Prostate gland (tissue), 2 donors: Measurements from ENCODE around the gene PDZRN3. TPM values are rescaled to one million over a fixed set of nuclear protein-coding genes. Genes with fewer than 3 reads are reported as not detected.
"Not testable (repeated sequence)": the region's sequence is repeated elsewhere in the genome, so short reads cannot be mapped to it uniquely, and the experiment has no call there.

Experiments used
- DNase-seq: peaks from one replicate; pipeline ENCODE4 v3.0.0-alpha.2; 2019; ENCODE audit warnings: low spot score
- H3K27ac ChIP-seq, 2 donors: fragments of 200-600 bp; sonication (generic); 2 replicates each; pipeline ENCODE4 v1.5.1; 2017 to 2019
- H3K27me3 ChIP-seq: fragments of 200-600 bp; sonication (generic); replicated peaks from 2 replicates; pipeline ENCODE4 v1.5.1; 2019; ENCODE audit not compliant: insufficient read depth
- H3K36me3 ChIP-seq, 2 donors: fragments of 200-600 bp; sonication (generic); 1 replicate in 1 of 2; 2 replicates in 1 of 2; pipeline versions ENCODE4 v1.5.1 to v1.8.1; 2017 to 2019
- H3K4me1 ChIP-seq: fragments of 200-600 bp; sonication (generic); replicated peaks from 2 replicates; pipeline ENCODE4 v1.5.1; 2019
- H3K4me3 ChIP-seq, 2 donors: fragments of 200-600 bp; sonication (generic); 2 replicates each; pipeline ENCODE4 v1.5.1; 2017 to 2019
- H3K9me3 ChIP-seq: fragments of 200-600 bp; sonication (generic); 2 replicates; pipeline ENCODE4 v1.5.1; 2017
- CTCF ChIP-seq, 4 experiments: fragments of 200-600 bp in 2 of 4; fragments of 450-650 bp in 2 of 4; sonication (generic) in 2 of 4; IDR thresholded peaks; 1 replicate in 3 of 4; 2 replicates in 1 of 4; pipeline ENCODE4 v1.5.1; 2016 to 2019; ENCODE audit warnings: antibody characterized with exemption in 4 of 4, mild to moderate bottlenecking in 2 of 4, moderate library complexity in 2 of 4
- POLR2A ChIP-seq: fragments of 450-650 bp; IDR thresholded peaks from one replicate; pipeline ENCODE4 v1.6.1; 2016; ENCODE audit warnings: antibody characterized with exemption, mild to moderate bottlenecking
- POLR2AphosphoS5 ChIP-seq: sonication (generic); formaldehyde crosslinking; IDR thresholded peaks from one replicate; pipeline ENCODE4 v1.6.1; 2017; ENCODE audit warnings: antibody characterized with exemption
- WGBS: methylation state at CpG from one replicate; pipeline ENCODE4 v1.1.5; 2018; 5-methylcytosine and 5-hydroxymethylcytosine counted together
- intact Hi-C: fragments of 100-400 bp; cut with DNase I; formaldehyde crosslinking; loops from one replicate; pipeline ENCODE4 v1.14.2; 2022
- total RNA-seq, 2 donors: library from RNA; depleted of rRNA; stranded (reverse); fragments of >200 nt; gene quantifications; one replicate each; pipeline ENCODE4 v1.1.0, GENCODE V29; 2016

Gene PDZRN3
- total RNA-seq, 2 donors from 2014 or later = 80.9 to 143 TPM

DNA sequence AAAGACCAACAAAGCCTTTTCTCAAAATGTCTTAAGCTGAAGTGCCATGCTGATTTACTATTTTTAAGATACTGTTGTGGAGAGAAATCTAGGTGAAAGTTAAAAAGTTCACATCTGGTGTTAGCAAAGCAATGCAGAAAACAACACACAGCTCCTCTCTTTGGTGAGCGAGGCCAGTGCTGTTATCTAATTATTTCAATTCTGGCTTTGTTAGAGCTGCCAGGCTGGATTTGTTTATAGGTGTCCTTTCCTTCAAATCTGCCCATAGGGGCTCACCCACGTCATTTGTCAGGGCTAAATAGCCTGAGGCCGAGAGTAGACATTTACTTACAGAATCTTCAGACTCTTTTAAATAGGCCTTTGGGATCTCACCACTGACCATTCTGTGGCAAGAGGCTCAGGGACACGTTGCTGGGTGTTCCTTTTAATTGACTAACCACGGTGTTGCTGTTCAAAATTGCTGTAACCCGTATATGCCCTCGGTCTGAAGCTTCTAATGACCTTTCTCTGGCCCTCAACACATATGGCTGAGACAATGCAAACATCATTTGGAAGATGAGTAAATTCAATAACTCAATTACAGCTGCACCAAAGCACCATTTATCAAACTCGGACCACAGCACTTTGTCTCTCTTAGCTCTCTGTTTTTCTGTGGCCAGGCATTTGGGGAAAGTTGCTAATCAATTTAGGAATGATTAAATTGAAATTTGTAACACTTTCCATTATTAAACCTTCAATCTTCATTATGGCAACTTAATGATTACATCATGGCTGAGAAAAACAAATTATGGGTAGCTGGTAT, 152.6 kb downstream of the PDZRN3 start:
- no peaks in the 10 kb centered on the region for H3K4me1 ChIP-seq
- no peak for DNase-seq
- no peaks in the 10 kb centered on the region for H3K9me3 ChIP-seq
- intact Hi-C loops = no loop called here
- H3K36me3 ChIP-seq = no peaks in the 10 kb centered on the region
- no peak overlapping the region for H3K27ac ChIP-seq
- no peak for TF ChIP-seq CTCF (IDR thresholded peaks at IDR 0.05)
- TF ChIP-seq POLR2AphosphoS5 = no peak
- no peak for TF ChIP-seq POLR2A
- no peaks in the 10 kb centered on the region for H3K27me3 ChIP-seq
- H3K4me3 ChIP-seq = no peak overlapping the region
- whole genome bisulfite sequencing = 63% methylated on average over 8 of the region's 8 CpGs

DNA sequence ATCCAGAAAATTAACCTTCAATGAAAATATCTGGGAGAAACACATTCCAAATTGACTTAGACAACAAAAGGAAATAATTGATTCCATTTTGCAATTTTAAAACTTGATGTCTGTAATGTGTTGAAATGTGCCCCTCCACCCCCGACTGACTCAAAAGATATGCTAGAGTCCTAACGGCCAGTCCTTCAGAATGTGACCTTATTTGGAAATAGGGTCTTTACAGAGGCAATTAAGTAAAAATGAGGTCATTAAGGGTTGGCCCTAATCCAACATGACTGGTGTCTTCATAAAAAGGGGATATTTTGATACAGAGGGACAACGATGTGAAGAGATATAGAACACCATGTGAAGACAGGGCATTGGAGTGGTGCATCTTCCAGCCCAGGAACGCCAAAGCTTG, 153.9 kb downstream of the PDZRN3 start:
- TF ChIP-seq POLR2AphosphoS5 (no peak), CTCF (IDR thresholded peaks at IDR 0.05) (no peak), POLR2A (no peak)
- H3K27me3 ChIP-seq = no peaks in the 10 kb centered on the region
- no peak for DNase-seq
- H3K36me3 ChIP-seq = no peaks in the 10 kb centered on the region
- intact Hi-C loops = no loop called here
- H3K27ac ChIP-seq = no peak overlapping the region
- no peaks in the 10 kb centered on the region for H3K9me3 ChIP-seq
- no peak overlapping the region for H3K4me3 ChIP-seq
- no peaks in the 10 kb centered on the region for H3K4me1 ChIP-seq
- WGBS = 80% methylated on average over 4 of the region's 4 CpGs

DNA sequence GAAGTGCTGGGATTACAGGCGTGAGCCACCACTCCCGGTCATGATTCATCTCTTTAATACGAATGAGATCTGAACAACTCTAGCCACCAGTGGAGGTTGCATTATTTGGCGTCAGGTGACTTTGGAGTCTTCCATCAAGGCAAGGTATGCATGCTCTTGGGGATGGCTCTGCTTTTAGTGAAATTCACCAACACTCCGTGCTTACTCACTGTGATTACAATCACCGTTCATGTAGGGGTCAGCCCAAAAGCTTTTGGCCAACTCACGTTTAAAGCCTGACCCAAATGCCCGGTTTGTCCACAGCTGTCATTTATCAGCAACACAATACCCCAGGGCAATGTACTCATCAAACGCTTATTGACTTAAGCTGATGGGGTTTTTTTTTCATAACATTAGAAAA, 155.4 kb downstream of the PDZRN3 start:
- WGBS = 92% methylated on average over 9 of the region's 9 CpGs
- intact Hi-C loops = no loop called here
- Histone ChIP-seq H3K4me1 (no peaks in the 10 kb centered on the region), H3K27ac (no peak overlapping the region), H3K27me3 (no peaks in the 10 kb centered on the region), H3K9me3 (no peaks in the 10 kb centered on the region), H3K36me3 (no peaks in the 10 kb centered on the region), H3K4me3 (no peak overlapping the region)
- no peak for TF ChIP-seq CTCF (IDR thresholded peaks at IDR 0.05)
- no peak for TF ChIP-seq POLR2A
- no peak for TF ChIP-seq POLR2AphosphoS5
- no peak for DNase-seq

- H3K9me3 ChIP-seq = no peaks in the 10 kb centered on the region
- TF ChIP-seq CTCF (IDR thresholded peaks at IDR 0.05) (no peak), POLR2A (no peak), POLR2AphosphoS5 (no peak)
- H3K27me3 ChIP-seq = no peaks in the 10 kb centered on the region
- H3K4me3 ChIP-seq = no peak overlapping the region
- H3K36me3 ChIP-seq = no peaks in the 10 kb centered on the region
- WGBS = 60% methylated on average over 3 of the region's 3 CpGs
- H3K4me1 ChIP-seq = no peaks in the 10 kb centered on the region
- DNase-seq = no peak
- intact Hi-C loops = no loop called here
- no peak overlapping the region for H3K27ac ChIP-seq
Measured at GRCh38 chr3:73467211-73467610, 157.5 kb downstream of the PDZRN3 start.

DNA sequence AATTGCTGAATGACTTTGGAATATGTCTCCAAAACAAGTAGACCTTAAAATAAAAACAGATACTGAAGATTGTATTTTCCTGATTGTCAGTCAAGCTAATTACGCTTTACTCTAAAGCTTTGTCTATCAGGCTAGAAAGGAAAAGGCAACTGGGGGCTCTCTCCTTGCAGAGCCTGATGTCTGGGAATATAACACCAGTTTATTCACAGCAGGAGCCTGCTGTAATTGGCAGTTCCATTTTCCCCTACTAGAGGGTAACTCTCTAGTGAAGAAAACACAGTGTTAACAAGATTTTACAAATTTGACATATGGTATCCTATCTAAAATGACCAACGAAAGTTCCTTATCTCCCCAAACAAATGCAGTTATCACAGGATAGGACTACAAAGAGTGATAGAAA, 158.8 kb downstream of the PDZRN3 start:
- no peak overlapping the region for H3K4me3 ChIP-seq
- no peak for DNase-seq
- WGBS = 74% methylated on average over 2 of the region's 2 CpGs
- no peaks in the 10 kb centered on the region for H3K27me3 ChIP-seq
- intact Hi-C loops = no loop called here
- no peaks in the 10 kb centered on the region for H3K4me1 ChIP-seq
- H3K27ac ChIP-seq = no peak overlapping the region
- no peaks in the 10 kb centered on the region for H3K9me3 ChIP-seq
- TF ChIP-seq POLR2A (no peak), CTCF (IDR thresholded peaks at IDR 0.05) (no peak), POLR2AphosphoS5 (no peak)
- no peaks in the 10 kb centered on the region for H3K36me3 ChIP-seq

- DNase-seq, H3K9me3 ChIP-seq, H3K4me1 ChIP-seq, H3K4me3 ChIP-seq, H3K27me3 ChIP-seq, H3K27ac ChIP-seq, intact Hi-C loops, H3K36me3 ChIP-seq: not testable (repeated sequence)
- 91% methylated on average over 5 of the region's 5 CpGs for WGBS
Measured at GRCh38 chr3:73464126-73464525, 160.6 kb downstream of the PDZRN3 start.
